Bronchial epithelial cell (primary cell): ENCODE results near the gene KAT2B. TPM values are rescaled to one million over a fixed set of nuclear protein-coding genes. Genes with fewer than 3 reads are reported as not detected.
A peak's percentile ranks its signal among the peaks of the same experiment; 100 is the strongest.

Experiments used
- DNase-seq: peaks from one replicate; pipeline ENCODE4 v3.0.0-alpha.2; 2010; ENCODE audit warnings: low read depth
- FAIRE-seq: peaks from 2 replicates; lab custom pipeline; 2011; peaks lifted over from hg19 to GRCh38; lab: Jason Lieb, UNC
- H3K27me3 ChIP-seq: 2 replicates; pipeline ENCODE4 v1.5.1; 2011; ENCODE audit warnings: low read length; ENCODE audit not compliant: control insufficient read depth, insufficient read depth
- H3K36me3 ChIP-seq: 2 replicates; pipeline ENCODE4 v1.5.1; 2011; ENCODE audit warnings: low read length; ENCODE audit not compliant: control insufficient read depth, insufficient read depth
- H3K4me3 ChIP-seq: 2 replicates; pipeline ENCODE4 v1.5.1; 2011; ENCODE audit warnings: mild to moderate bottlenecking, low read depth, low read length, control low read depth
- total RNA-seq: library from RNA; depleted of rRNA; stranded (reverse); fragments of >200 nt; gene quantifications from 2 replicates; pipeline ENCODE4 v1.2.1, GENCODE V29; 2014
- TF ChIP-seq, protein P1 (sequence below): IDR thresholded peaks from 2 replicates; pipeline ENCODE4 v1.5.1; 2011; ENCODE audit warnings: mild to moderate bottlenecking, moderate library complexity, low read length, control low read depth, inconsistent platforms; ENCODE audit not compliant: insufficient read depth, severe bottlenecking

KAT2B gene
- total RNA-seq, 1 donor from 2014 or later = 1.6 TPM

DNA sequence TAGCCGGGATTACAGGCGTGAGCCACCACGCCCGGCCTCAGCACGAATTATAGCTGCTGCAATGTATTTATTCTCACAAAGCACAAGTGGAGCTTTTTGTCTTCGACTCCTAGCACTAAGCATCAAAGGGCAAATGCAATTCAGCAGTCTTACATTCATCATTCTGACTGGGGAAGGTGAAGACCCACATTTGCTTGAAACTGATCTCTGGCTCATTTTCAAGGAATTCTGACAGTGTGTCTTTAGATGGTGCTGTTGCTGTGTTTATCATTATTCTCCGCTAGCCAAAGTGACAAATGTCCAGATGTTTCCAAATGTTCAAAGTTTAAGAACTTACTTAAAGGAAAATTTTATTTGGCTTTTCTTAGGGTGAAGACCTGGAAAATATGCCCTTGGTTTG lies 89.9 kb downstream of the KAT2B start:
- FAIRE-seq (no peak), DNase-seq (no peak)
- TF ChIP-seq, protein P1, sequence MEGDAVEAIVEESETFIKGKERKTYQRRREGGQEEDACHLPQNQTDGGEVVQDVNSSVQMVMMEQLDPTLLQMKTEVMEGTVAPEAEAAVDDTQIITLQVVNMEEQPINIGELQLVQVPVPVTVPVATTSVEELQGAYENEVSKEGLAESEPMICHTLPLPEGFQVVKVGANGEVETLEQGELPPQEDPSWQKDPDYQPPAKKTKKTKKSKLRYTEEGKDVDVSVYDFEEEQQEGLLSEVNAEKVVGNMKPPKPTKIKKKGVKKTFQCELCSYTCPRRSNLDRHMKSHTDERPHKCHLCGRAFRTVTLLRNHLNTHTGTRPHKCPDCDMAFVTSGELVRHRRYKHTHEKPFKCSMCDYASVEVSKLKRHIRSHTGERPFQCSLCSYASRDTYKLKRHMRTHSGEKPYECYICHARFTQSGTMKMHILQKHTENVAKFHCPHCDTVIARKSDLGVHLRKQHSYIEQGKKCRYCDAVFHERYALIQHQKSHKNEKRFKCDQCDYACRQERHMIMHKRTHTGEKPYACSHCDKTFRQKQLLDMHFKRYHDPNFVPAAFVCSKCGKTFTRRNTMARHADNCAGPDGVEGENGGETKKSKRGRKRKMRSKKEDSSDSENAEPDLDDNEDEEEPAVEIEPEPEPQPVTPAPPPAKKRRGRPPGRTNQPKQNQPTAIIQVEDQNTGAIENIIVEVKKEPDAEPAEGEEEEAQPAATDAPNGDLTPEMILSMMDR = no peak
- Histone ChIP-seq H3K4me3 (no peak overlapping the region), H3K36me3 (no peaks in the 10 kb centered on the region), H3K27me3 (no peaks in the 10 kb centered on the region)

DNA sequence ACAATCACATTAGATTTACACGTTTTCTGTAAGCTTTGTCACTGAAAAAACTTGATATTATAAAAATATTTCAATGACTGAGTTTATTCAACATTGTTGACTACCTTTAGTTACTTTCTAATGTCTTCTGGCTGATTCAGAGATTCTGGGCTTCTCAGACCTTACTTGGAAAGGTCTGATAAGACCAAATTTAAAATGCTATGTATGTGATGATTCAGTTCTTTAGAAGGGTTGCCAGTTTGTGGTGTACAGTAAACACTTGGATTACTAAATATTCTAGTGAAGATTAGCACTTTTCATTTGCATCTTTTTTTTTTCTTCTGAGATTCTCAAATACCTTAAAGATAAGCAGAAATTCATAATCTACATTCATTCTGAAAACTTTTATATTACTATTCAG lies 96.0 kb downstream of the KAT2B start:
- no peaks in the 10 kb centered on the region for H3K36me3 ChIP-seq
- no peaks in the 10 kb centered on the region for H3K27me3 ChIP-seq
- FAIRE-seq (no peak), DNase-seq (peak; percentile 4)
- TF ChIP-seq, protein P1 = no peak
- no peak overlapping the region for H3K4me3 ChIP-seq

DNA sequence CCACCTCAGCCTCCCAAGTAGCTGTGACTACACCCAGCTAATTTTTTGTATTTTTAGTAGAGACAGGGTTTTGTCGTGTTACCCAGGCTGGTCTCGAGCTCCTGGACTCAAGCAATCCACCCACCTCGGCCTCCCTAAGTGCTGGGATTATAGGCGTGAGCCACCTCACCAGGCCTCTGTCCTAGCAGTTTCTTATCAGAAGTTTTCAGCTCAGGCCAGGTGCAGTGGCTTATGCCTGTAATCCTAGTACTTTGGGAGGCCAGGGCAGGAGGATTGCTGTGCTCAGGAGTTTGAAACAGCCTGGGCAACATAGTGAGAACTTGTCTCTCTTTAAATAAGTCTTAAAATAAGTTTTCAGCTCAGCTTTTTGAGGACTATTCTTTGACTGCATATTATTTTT lies 97.4 kb downstream of the KAT2B start:
- DNase-seq (no peak), FAIRE-seq (no peak)
- Histone ChIP-seq H3K27me3 (no peaks in the 10 kb centered on the region), H3K36me3 (no peaks in the 10 kb centered on the region), H3K4me3 (no peak overlapping the region)
- TF ChIP-seq, protein P1 = no peak

DNA sequence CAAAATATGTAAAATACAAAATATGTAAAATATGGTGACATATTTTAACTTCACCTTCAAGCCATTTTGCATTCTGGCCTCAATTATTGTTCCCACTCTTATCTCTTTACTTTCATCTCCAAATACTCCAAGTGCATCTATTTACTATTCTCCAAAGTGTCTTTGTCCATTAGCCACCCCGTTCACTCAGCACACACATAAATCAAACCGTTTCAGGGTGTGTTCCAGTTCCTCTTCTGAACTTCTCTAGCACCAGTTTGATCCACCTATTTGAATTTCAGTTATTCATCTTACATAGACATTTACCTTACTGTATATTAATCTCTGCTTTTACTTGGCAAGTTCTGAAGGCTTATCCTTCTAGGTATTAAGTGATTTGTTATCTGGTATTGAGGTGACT lies 100.6 kb downstream of the KAT2B start:
- DNase-seq (no peak), FAIRE-seq (no peak)
- H3K36me3 ChIP-seq = no peaks in the 10 kb centered on the region
- no peaks in the 10 kb centered on the region for H3K27me3 ChIP-seq
- TF ChIP-seq, protein P1 = no peak
- no peak overlapping the region for H3K4me3 ChIP-seq

DNA sequence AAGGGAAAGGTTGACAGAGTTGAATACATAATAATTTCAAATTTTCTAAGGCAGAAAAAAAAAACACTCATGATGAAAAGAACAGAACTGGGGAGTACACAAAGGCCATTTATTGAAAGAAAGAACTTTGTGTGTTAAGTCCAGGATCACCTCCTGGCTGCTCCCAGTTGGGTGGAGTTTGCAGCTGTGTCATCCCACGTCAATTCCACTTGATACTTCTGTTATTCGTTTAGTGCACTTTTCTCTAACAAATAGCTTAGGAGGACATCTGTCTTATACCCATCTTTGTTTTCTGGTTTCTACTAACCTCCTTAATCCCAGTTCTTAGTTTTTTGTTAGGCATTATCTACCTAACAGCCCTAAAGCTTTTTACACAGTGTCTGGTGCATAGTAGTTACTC lies 101.1 kb downstream of the KAT2B start:
- Histone ChIP-seq H3K36me3 (no peaks in the 10 kb centered on the region), H3K27me3 (no peaks in the 10 kb centered on the region), H3K4me3 (no peak overlapping the region)
- TF ChIP-seq, protein P1 = no peak
- FAIRE-seq (no peak), DNase-seq (no peak)

DNA sequence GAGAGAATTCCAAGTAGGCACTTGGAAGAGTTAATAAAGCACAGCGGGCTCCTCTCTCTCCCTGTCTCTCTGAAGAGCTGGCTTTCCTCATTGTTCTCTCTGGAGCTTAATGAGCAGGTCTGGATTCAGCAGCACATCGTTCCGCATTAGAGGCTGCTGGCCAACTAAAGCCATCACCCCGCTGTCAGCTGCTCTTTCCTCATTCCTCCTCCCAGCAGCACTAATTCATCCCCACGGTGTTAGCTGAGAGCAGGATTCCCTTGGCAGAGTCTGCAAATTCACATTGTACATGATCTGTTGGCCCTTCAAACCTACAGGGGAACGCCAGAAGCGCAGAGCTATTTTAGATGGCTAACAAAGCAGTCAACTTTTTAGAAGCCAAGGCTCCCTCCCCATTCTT lies 101.6 kb downstream of the KAT2B start:
- Histone ChIP-seq H3K27me3 (no peaks in the 10 kb centered on the region), H3K4me3 (no peak overlapping the region), H3K36me3 (no peaks in the 10 kb centered on the region)
- FAIRE-seq (no peak), DNase-seq (no peak)
- TF ChIP-seq, protein P1 = no peak
